ENCODE measurements around the gene NXPE4. TPM values are rescaled to one million over a fixed set of nuclear protein-coding genes. Genes with fewer than 3 reads are reported as not detected.

The NXPE4 gene
- total RNA-seq, 4 donors from 2014 or later, result not detected

GRCh38 chr11:114618139-114618538 is 22.6 kb upstream of the NXPE4 start:
- DNase-seq (ENCODE audit: extremely low spot score), result no peak
- no peaks in the 10 kb centered on the region for H3K27me3 ChIP-seq
- intact Hi-C loops (cut with DNase I), result loop anchor here (10.0 kb wide), 1 partner anchor 273 kb away; no protein-coding TSS in a partner anchor
- TF ChIP-seq EP300 (IDR thresholded peaks at IDR 0.05) (no peak), CTCF (IDR thresholded peaks at IDR 0.05) (no peak), POLR2AphosphoS5 (IDR thresholded peaks at IDR 0.05) (no peak), POLR2A (IDR thresholded peaks at IDR 0.05; ENCODE audit: low read depth) (no peak)
- 93% methylated on average over 5 of the region's 5 CpGs for WGBS
- H3K4me3 ChIP-seq, result no peak overlapping the region
- H3K27ac ChIP-seq (replicated peaks in 1 of 4), result no peak overlapping the region
- H3K4me1 ChIP-seq, result no peaks in the 10 kb centered on the region
- no peaks in the 10 kb centered on the region for H3K36me3 ChIP-seq
- H3K9me3 ChIP-seq, result no peaks in the 10 kb centered on the region

- intact Hi-C loops (cut with DNase I), result loop anchor here (10.0 kb wide), 1 partner anchor 273 kb away; no protein-coding TSS in a partner anchor
- H3K9me3 ChIP-seq, result no peaks in the 10 kb centered on the region
- no peak overlapping the region for H3K4me3 ChIP-seq
- WGBS, result 93% methylated on average over 29 of the region's 29 CpGs
- H3K4me1 ChIP-seq, result no peaks in the 10 kb centered on the region
- H3K36me3 ChIP-seq, result no peaks in the 10 kb centered on the region
- H3K27ac ChIP-seq (replicated peaks in 1 of 4), result no peak overlapping the region
- no peaks in the 10 kb centered on the region for H3K27me3 ChIP-seq
- TF ChIP-seq CTCF (IDR thresholded peaks at IDR 0.05), result no peak
- no peak for TF ChIP-seq EP300 (IDR thresholded peaks at IDR 0.05)
- no peak for TF ChIP-seq POLR2A (IDR thresholded peaks at IDR 0.05; ENCODE audit: low read depth)
- no peak for TF ChIP-seq POLR2AphosphoS5 (IDR thresholded peaks at IDR 0.05)
- peak; percentile 78 for DNase-seq (ENCODE audit: extremely low spot score)
Measured at GRCh38 chr11:114617157-114618124, 21.9 kb upstream of the NXPE4 start.

GRCh38 chr11:114616516-114616915 is 20.9 kb upstream of the NXPE4 start:
- no peaks in the 10 kb centered on the region for H3K27me3 ChIP-seq
- 93% methylated on average over 8 of the region's 8 CpGs for WGBS
- no peaks in the 10 kb centered on the region for H3K36me3 ChIP-seq
- no peak overlapping the region for H3K4me3 ChIP-seq
- DNase-seq (ENCODE audit: extremely low spot score), result peak; percentile 39
- H3K27ac ChIP-seq (replicated peaks in 1 of 4), result no peak overlapping the region
- no peaks in the 10 kb centered on the region for H3K9me3 ChIP-seq
- no peak for TF ChIP-seq POLR2AphosphoS5 (IDR thresholded peaks at IDR 0.05)
- no peak for TF ChIP-seq EP300 (IDR thresholded peaks at IDR 0.05)
- TF ChIP-seq CTCF (IDR thresholded peaks at IDR 0.05), result no peak
- TF ChIP-seq POLR2A (IDR thresholded peaks at IDR 0.05; ENCODE audit: low read depth), result no peak
- intact Hi-C loops (cut with DNase I), result loop anchor here (10.0 kb wide), 1 partner anchor 272 kb away; no protein-coding TSS in a partner anchor
- no peaks in the 10 kb centered on the region for H3K4me1 ChIP-seq

GRCh38 chr11:114615448-114616361 is 20.1 kb upstream of the NXPE4 start:
- Histone ChIP-seq H3K9me3 (no peaks in the 10 kb centered on the region), H3K4me1 (no peaks in the 10 kb centered on the region), H3K36me3 (no peaks in the 10 kb centered on the region), H3K27ac (replicated peaks in 1 of 4) (no peak overlapping the region), H3K27me3 (no peaks in the 10 kb centered on the region), H3K4me3 (no peak overlapping the region)
- WGBS, result 84% methylated on average over 17 of the region's 17 CpGs
- intact Hi-C loops (cut with DNase I), result loop anchor here (10.0 kb wide), 1 partner anchor 271 kb away; no protein-coding TSS in a partner anchor
- DNase-seq (ENCODE audit: extremely low spot score), result peak; percentile 39
- TF ChIP-seq CTCF (IDR thresholded peaks at IDR 0.05) (no peak), EP300 (IDR thresholded peaks at IDR 0.05) (no peak), POLR2A (IDR thresholded peaks at IDR 0.05; ENCODE audit: low read depth) (no peak), POLR2AphosphoS5 (IDR thresholded peaks at IDR 0.05) (no peak)
